HFF-Myc (cell line): ENCODE data around the gene FN3K.

Source experiments
- DNase-seq: peaks from one replicate; pipeline ENCODE4 v3.0.0-alpha.2; 2011; ENCODE audit warnings: low read depth; ENCODE audit errors: extremely low read depth
- H3K4me3 ChIP-seq: replicated peaks from 2 replicates; pipeline ENCODE4 v1.5.1; 2011; ENCODE audit warnings: low read depth, mild to moderate bottlenecking, control low read depth, low read length
- CTCF ChIP-seq: IDR thresholded peaks from 2 replicates; pipeline ENCODE4 v1.5.1; 2012; ENCODE audit warnings: mild to moderate bottlenecking, low read depth, low read length, control low read depth; ENCODE audit errors: missing control alignments

Gene FN3K

DNA sequence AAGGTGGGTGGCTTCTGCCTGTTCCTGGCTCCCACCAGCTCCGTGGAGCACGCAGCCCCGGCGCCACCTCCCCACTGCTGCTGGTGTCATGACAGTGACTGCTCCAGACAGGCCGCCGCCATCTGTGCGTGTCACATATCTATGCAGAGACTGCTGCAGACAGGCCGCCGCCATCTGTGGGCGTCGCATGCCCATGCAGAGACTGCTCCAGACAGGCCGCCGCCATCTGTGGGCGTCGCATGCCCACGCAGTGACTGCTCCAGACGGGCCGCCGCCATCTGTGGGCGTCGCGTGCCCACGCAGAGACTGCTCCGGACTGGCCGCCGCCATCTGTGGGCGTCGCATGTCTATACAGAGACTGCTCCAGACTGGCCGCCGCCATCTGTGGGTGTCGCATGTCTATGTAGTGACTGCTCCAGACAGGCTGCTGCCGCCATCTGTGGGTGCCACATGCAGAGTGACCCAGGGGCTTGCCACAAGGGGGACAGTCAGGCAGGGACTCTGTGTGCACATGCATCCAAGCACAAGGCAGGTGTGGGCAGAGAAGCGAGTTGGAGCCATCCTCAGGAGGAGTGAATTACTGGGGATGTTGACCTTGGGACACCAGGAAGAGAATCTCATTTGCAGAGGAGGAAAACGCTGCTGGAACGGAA lies 22.2 kb upstream of the FN3K start:
- no peak for DNase-seq
- no peak overlapping the region for H3K4me3 ChIP-seq
- TF ChIP-seq CTCF = no peak

DNA sequence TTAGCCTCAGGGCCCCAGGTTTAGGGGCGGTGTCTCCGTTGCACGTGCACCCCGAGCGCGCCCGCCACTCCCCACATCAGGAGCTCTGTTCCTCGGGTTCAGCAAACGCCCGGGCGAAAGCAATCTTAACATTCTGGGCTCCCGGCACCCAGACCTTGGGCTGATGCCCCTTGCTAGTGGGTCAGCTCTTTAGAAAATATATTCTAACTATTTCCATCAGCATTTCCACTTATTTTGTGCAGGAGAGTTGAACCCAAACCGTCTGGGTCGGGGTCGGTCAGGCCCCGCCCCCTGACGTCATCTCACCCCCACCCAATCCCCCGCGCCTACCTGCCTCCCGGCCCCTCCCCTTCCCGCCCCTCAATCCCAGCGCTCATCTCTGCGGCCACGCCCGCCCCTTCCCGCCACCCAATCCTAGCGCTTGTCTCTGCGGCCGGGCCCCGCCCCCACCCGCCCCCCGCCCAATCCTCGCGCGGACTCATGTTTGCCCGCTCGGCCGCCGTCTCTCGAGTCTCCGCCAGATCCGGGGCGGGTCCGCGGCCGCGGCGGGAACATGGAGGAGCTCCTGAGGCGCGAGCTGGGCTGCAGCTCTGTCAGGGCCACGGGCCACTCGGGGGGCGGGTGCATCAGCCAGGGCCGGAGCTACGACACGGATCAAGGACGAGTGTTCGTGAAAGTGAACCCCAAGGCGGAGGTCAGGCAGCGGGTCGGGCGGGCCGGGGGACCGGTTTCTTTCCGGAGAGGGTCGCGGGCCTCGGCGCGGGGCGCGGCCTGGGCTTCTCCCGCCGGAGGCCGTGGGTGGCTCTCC lies 19.0 kb upstream of the FN3K start, which contains the start of gene FN3KRP:
Gene FN3KRP, plus strand, starts transcription at position 504 of the 808 bp plus-strand sequence. Its CDS starts 50 bp downstream, at position 554.
- peak within 1 kb of the TSS; percentile 81 for H3K4me3 ChIP-seq
- peak; percentile 63 for DNase-seq
- no peak for TF ChIP-seq CTCF

DNA sequence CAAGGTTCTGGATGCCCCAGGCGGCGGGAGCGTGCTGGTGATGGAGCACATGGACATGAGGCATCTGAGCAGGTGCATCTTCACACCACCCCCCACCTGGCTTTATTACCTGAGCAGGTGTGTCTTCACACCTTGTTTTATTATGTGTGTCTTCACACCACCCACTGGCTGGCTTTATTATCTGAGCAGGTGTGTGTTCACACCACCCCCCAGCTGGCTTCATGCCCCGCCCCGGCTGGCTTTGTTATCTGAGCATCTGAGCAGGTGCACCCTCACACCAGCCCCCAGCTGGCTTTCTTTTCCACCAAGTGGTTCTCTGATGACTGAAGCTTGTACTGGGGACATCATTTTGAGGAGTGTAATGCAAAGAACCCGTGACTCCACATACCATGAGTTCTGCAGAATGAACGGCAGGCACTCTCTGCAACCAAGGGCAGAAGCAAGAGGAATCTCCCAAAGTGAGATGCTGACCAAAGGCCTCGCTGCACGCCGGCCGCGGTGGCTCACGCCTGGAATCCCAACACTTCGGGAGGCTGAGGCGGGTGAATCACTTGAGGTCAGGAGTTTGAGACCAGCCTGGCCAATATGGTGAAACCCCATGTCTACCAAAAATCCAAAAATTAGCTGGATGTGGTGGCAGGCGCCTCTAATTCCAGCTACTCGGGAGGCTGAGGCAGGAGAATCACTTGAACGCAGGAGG lies 16.3 kb upstream of the FN3K start:
- H3K4me3 ChIP-seq = no peak overlapping the region
- no peak for TF ChIP-seq CTCF
- DNase-seq = no peak

GRCh38 chr17:82720204-82720603 lies 15.2 kb upstream of the FN3K start:
- no peak for TF ChIP-seq CTCF
- no peak for DNase-seq
- no peak overlapping the region for H3K4me3 ChIP-seq

GRCh38 chr17:82722341-82723013 lies 12.9 kb upstream of the FN3K start:
- no peak overlapping the region for H3K4me3 ChIP-seq
- TF ChIP-seq CTCF = no peak
- no peak for DNase-seq

DNA sequence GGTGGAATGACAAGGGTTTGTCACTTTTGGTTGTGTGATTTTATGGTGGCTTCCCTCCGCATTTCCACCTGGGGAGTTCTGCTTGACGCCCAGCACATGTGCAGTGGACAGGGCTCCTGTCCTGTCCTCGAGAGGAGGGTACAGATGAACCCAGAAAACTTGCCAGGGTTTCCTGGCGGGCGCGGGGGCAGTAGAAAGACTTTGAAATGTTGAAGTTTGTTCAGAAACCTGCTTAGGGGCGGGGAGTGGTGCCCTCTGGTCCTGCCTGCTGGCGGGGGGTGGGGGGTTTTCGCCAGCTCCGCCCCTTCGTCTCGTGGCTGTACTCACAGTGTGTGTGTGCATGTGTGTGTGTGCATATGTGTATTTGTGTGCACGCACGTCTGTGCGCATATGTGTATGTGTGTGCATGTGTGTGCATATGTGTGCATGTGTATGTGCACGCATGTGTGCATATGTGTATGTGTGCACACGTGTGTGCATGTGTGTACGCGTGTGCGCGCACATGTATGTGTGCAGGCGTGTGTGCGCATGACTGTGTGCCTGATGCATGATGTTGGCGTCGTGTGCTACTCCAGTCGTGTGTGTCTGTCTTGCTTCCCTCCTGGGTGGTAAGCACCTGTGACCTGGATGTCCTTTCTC lies 12.1 kb upstream of the FN3K start:
- TF ChIP-seq CTCF = no peak
- DNase-seq = no peak
- H3K4me3 ChIP-seq = no peak overlapping the region
